ENCODE measurements around the gene UQCR11. TPM values are rescaled to one million over a fixed set of nuclear protein-coding genes. Genes with fewer than 3 reads are reported as not detected.

Gene UQCR11
- total RNA-seq, 4 donors from 2014 or later = 20.6 to 110 (median 30.8) TPM

- no peaks in the 10 kb centered on the region for H3K9me3 ChIP-seq
- H3K27ac ChIP-seq = no peak overlapping the region
- no peak overlapping the region for H3K4me3 ChIP-seq
- no peak for TF ChIP-seq POLR2A (IDR thresholded peaks at IDR 0.05)
- TF ChIP-seq CTCF (IDR thresholded peaks at IDR 0.05) = no peak
- no peaks in the 10 kb centered on the region for H3K4me1 ChIP-seq
- H3K36me3 ChIP-seq = no peaks in the 10 kb centered on the region
- DNase-seq = no peak
- no peaks in the 10 kb centered on the region for H3K27me3 ChIP-seq
- intact Hi-C loops (cut with DNase I; ENCODE audit: low total_unique reads) = loop anchor here (10.0 kb wide), 2 partner anchors 215 to 275 kb away; no protein-coding TSS in a partner anchor
Observed at GRCh38 chr19:1549332-1549945, 55.8 kb downstream of the UQCR11 start.

Small RNA genes lying within 50 kb of the gene (small RNA-seq; reads per million reads assigned to genes)
- not detected for gene AC005943.2
- gene RN7SL477P = not detected
- gene RNU6-1223P = not detected

Other genes with a start within 250 kb of the UQCR11 start
- 10 to 100 TPM; 39.2 to 65.5 (median 42.1) TPM for gene NDUFS7, start 221.6 kb downstream of the UQCR11 start, total RNA-seq
- 10 to 100 TPM in 2 of 4 donors, 1 to 10 TPM in 2; 3.3 to 14.4 (median 8.4) TPM for gene GAMT, start 203.9 kb downstream of the UQCR11 start, total RNA-seq
- 100 to 1,000 TPM in 1 of 4 donors, 10 to 100 TPM in 1, 1 to 10 TPM in 2; 1.2 to 102 (median 23.8) TPM for gene DAZAP1, start 197.9 kb downstream of the UQCR11 start, total RNA-seq
- 1,000 to 10,000 TPM in 3 of 4 donors, 100 to 1,000 TPM in 1; 648 to 5,728 (median 1,854) TPM for gene RPS15, start 167.1 kb downstream of the UQCR11 start, total RNA-seq
- 1 to 10 TPM in 1 of 4 donors, under 1 TPM in 2, not detected in 1; 0.12 to 3.5 (median 0.77) TPM for gene APC2, start 155.3 kb downstream of the UQCR11 start, total RNA-seq
- gene C19orf25, start 126.2 kb downstream of the UQCR11 start, total RNA-seq = 10 to 100 TPM; 17.7 to 32.9 (median 28.9) TPM
- gene PCSK4, start 115.1 kb downstream of the UQCR11 start, total RNA-seq = 1 to 10 TPM in 2 of 4 donors, under 1 TPM in 1, not detected in 1; under 0.01 to 6.4 (median 4.6) TPM
- gene REEP6, start 114.3 kb downstream of the UQCR11 start, total RNA-seq = 1 to 10 TPM in 1 of 4 donors, under 1 TPM in 2, not detected in 1; 0.76 to 3.0 (median 0.77) TPM
- gene ADAMTSL5, start 92.4 kb downstream of the UQCR11 start, total RNA-seq = 10 to 100 TPM in 3 of 4 donors, 1 to 10 TPM in 1; 3.5 to 39.4 (median 12.6) TPM
- gene PLK5, start 81.4 kb downstream of the UQCR11 start, total RNA-seq = 1 to 10 TPM in 1 of 4 donors, under 1 TPM in 1, not detected in 2; 0.21 to 2.7 TPM
- 10 to 100 TPM in 3 of 4 donors, 1 to 10 TPM in 1; 4.4 to 34.8 (median 23.2) TPM for gene MEX3D, start 37.1 kb downstream of the UQCR11 start, total RNA-seq
- gene MBD3, start 12.6 kb downstream of the UQCR11 start, total RNA-seq = 10 to 100 TPM; 53.8 to 75.9 (median 64.5) TPM
- gene TCF3, start 47.2 kb upstream of the UQCR11 start, total RNA-seq = 100 to 1,000 TPM in 1 of 4 donors, 10 to 100 TPM in 3; 15.6 to 132 (median 65.7) TPM
- gene ONECUT3, start 148.0 kb upstream of the UQCR11 start, total RNA-seq = not detected
- gene ATP8B3, start 206.8 kb upstream of the UQCR11 start, total RNA-seq = 1 to 10 TPM in 3 of 4 donors, not detected in 1; 1.0 to 3.3 (median 1.7) TPM
- 10 to 100 TPM in 2 of 4 donors, 1 to 10 TPM in 2; 1.5 to 67.4 (median 25.1) TPM for gene REXO1, start 243.0 kb upstream of the UQCR11 start, total RNA-seq